HCT116 (cell line): ENCODE measurements around the gene GALNT18. TPM values are rescaled to one million over a fixed set of nuclear protein-coding genes. Genes with fewer than 3 reads are reported as not detected.

Experiments used
- ATAC-seq: fragments of 200-7000 bp; cut with Tn5 transposase; 2 replicates; pipeline ENCODE4 v1.9.1; 2020; ENCODE audit warnings: mild to moderate bottlenecking, moderate library complexity
- BruUV-seq: library from RNA; stranded (reverse); fragments of 400-500 nt; replicated peaks from 2 replicates; lab custom pipeline; 2021; lab: Mats Ljungman, UMichigan
- CTCF ChIA-PET: fragments of 300-600 bp; sonication (Branson Sonifier 250); formaldehyde crosslinking; loops from one replicate; lab custom pipeline; 2021; ENCODE audit warnings: antibody characterized with exemption; lab: Charles Lee
- POLR2A ChIA-PET: fragments of 300-600, 350-600 bp; sonication (Branson Sonifier 250); formaldehyde crosslinking; loops from one replicate; lab custom pipeline; 2021; ENCODE audit warnings: antibody characterized with exemption; lab: Charles Lee
- RAD21 ChIA-PET, 2 experiments: fragments of 300-600 bp; sonication (Branson Sonifier 250); formaldehyde crosslinking; loops; one replicate each; lab custom pipeline; 2023; ENCODE audit warnings: low total read pairs in 2 of 2; ENCODE audit not compliant: uncharacterized antibody in 2 of 2, unreplicated experiment in 2 of 2, low non-redundant PET in 1 of 2; lab: Charles Lee
- DNase-seq: peaks from one replicate; pipeline ENCODE4 v3.0.0-alpha.2; 2010; ENCODE audit warnings: low read depth, low spot score
- H2AFZ ChIP-seq: fragments of 200-600 bp; shearing (Covaris generic), sonication (generic); 2 replicates; pipeline ENCODE4 v1.6.1; 2017; ENCODE audit warnings: low read depth, mixed run types, mixed read lengths, antibody characterized with exemption, low read length; ENCODE audit not compliant: poor library complexity, severe bottlenecking
- H3K27ac ChIP-seq: 2 replicates; pipeline ENCODE4 v1.5.1; 2012; ENCODE audit warnings: low read depth, low read length
- H3K27me3 ChIP-seq: fragments of 200-600 bp; sonication (generic); 2 replicates; pipeline ENCODE4 v1.6.1; 2016; ENCODE audit warnings: mixed run types, low read length, mixed read lengths; ENCODE audit not compliant: insufficient read depth
- H3K36me3 ChIP-seq, 2 experiments: fragments of 200-500 bp in 1 of 2; fragments of 200-600 bp in 1 of 2; sonication (Bioruptor generic) in 1 of 2; sonication (generic) in 1 of 2; 2 replicates each; pipeline versions ENCODE4 v1.5.1 to v1.6.1; 2014 to 2016; ENCODE audit warnings: low read length in 2 of 2, inconsistent platforms in 1 of 2, mixed read lengths in 1 of 2, mixed run types in 1 of 2; ENCODE audit not compliant: insufficient read depth in 2 of 2, control insufficient read depth in 1 of 2
- H3K4me1 ChIP-seq, 2 experiments: fragments of 200-600 bp in 1 of 2; sonication (generic) in 1 of 2; 2 replicates each; pipeline versions ENCODE4 v1.5.1 to v1.6.1; 2012 to 2017; ENCODE audit warnings: low read length in 2 of 2, inconsistent platforms in 1 of 2, mild to moderate bottlenecking in 1 of 2, mixed read lengths in 1 of 2, mixed run types in 1 of 2, moderate library complexity in 1 of 2; ENCODE audit not compliant: insufficient read depth in 2 of 2, control insufficient read depth in 1 of 2
- H3K4me2 ChIP-seq: fragments of 200-600 bp; sonication (generic); 2 replicates; pipeline ENCODE4 v1.6.1; 2017; ENCODE audit warnings: mixed run types, low read length, mixed read lengths
- H3K4me3 ChIP-seq, 2 experiments: fragments of 200-600 bp in 1 of 2; sonication (generic) in 1 of 2; replicated peaks in 1 of 2; 2 replicates each; pipeline ENCODE4 v1.5.1; 2011 to 2016; ENCODE audit warnings: low read length in 2 of 2, control low read depth in 1 of 2, low read depth in 1 of 2, mild to moderate bottlenecking in 1 of 2, mixed read lengths in 1 of 2, mixed run types in 1 of 2
- H3K79me2 ChIP-seq: fragments of 200-600 bp; sonication (generic); 2 replicates; pipeline ENCODE4 v1.6.1; 2017; ENCODE audit warnings: mild to moderate bottlenecking, mixed run types, low read length, moderate library complexity, mixed read lengths; ENCODE audit not compliant: insufficient read depth
- H3K9ac ChIP-seq: fragments of 200-600 bp; sonication (generic); 2 replicates; pipeline ENCODE4 v1.6.1; 2016; ENCODE audit warnings: low read length, mixed read lengths
- H3K9me2 ChIP-seq: fragments of 200-600 bp; sonication (generic), shearing (Covaris generic); 2 replicates; pipeline ENCODE4 v1.6.1; 2017; ENCODE audit warnings: mixed run types, mild to moderate bottlenecking, moderate library complexity; ENCODE audit not compliant: insufficient read depth
- H3K9me3 ChIP-seq, 2 experiments: fragments of 200-500 bp in 1 of 2; fragments of 200-600 bp in 1 of 2; sonication (Bioruptor generic) in 1 of 2; sonication (generic) in 1 of 2; 2 replicates each; pipeline ENCODE4 v1.6.1; 2014 to 2017; ENCODE audit warnings: low read length in 2 of 2, mixed read lengths in 2 of 2, inconsistent platforms in 1 of 2, low read depth in 1 of 2, mild to moderate bottlenecking in 1 of 2, mixed run types in 1 of 2, moderate library complexity in 1 of 2; ENCODE audit not compliant: control insufficient read depth in 1 of 2, insufficient read depth in 1 of 2
- H4K20me1 ChIP-seq: fragments of 200-600 bp; sonication (generic), shearing (Covaris generic); 2 replicates; pipeline ENCODE4 v1.6.1; 2017; ENCODE audit warnings: mixed run types, mild to moderate bottlenecking, moderate library complexity; ENCODE audit not compliant: insufficient read depth
- ATF3 ChIP-seq: IDR thresholded peaks from 2 replicates; pipeline ENCODE4 v1.6.1; 2012
- CBX3 ChIP-seq: IDR thresholded peaks from 2 replicates; pipeline ENCODE4 v1.6.1; 2012; ENCODE audit warnings: low read depth
- CEBPB ChIP-seq: IDR thresholded peaks from 2 replicates; pipeline ENCODE4 v1.6.1; 2012; ENCODE audit warnings: low read depth
- CTCF ChIP-seq, 3 experiments: fragments of 200-600 bp in 1 of 3; sonication (generic) in 1 of 3; IDR thresholded peaks in 2 of 3; conservative IDR thresholded peaks in 1 of 3; 2 replicates each; pipeline ENCODE4 v1.5.1; 2012 to 2017; ENCODE audit warnings: low read depth in 2 of 3, low read length in 2 of 3, antibody characterized with exemption in 1 of 3, borderline replicate concordance in 1 of 3, control low read depth in 1 of 3, mild to moderate bottlenecking in 1 of 3, mixed read lengths in 1 of 3, mixed run types in 1 of 3, moderate library complexity in 1 of 3; ENCODE audit not compliant: insufficient read depth in 1 of 3
- ELF1 ChIP-seq: IDR thresholded peaks from 2 replicates; pipeline ENCODE4 v1.6.1; 2012; ENCODE audit warnings: low read depth, borderline replicate concordance
- EZH2 ChIP-seq: fragments of 200-600 bp; sonication (generic); IDR thresholded peaks from 2 replicates; pipeline ENCODE4 v1.6.1; 2017; ENCODE audit warnings: antibody characterized with exemption, mixed run types
- EZH2phosphoT487 ChIP-seq: fragments of 200-600 bp; IDR thresholded peaks from 2 replicates; pipeline ENCODE4 v1.6.1; 2018; ENCODE audit warnings: antibody characterized with exemption, borderline replicate concordance
- FOSL1 ChIP-seq: IDR thresholded peaks from 2 replicates; pipeline ENCODE4 v1.6.1; 2012; ENCODE audit warnings: low read depth
- JUND ChIP-seq: IDR thresholded peaks from 2 replicates; pipeline ENCODE4 v1.6.1; 2012
- MAX ChIP-seq: IDR thresholded peaks from 2 replicates; pipeline ENCODE4 v1.6.1; 2012
- POLR2A ChIP-seq: IDR thresholded peaks from 2 replicates; pipeline ENCODE4 v1.7.0; 2011; ENCODE audit warnings: borderline replicate concordance; ENCODE audit not compliant: insufficient read depth, insufficient read length; ENCODE audit errors: extremely low read depth
- POLR2AphosphoS5 ChIP-seq: IDR thresholded peaks from 2 replicates; pipeline ENCODE4 v1.6.1; 2011; ENCODE audit warnings: mild to moderate bottlenecking, low read depth, low read length, moderate library complexity
- RAD21 ChIP-seq: IDR thresholded peaks from 2 replicates; pipeline ENCODE4 v1.6.1; 2012; ENCODE audit warnings: low read depth, mild to moderate bottlenecking
- SIN3A ChIP-seq: IDR thresholded peaks from 2 replicates; pipeline ENCODE4 v1.6.1; 2012; ENCODE audit warnings: low read depth
- SRF ChIP-seq: IDR thresholded peaks from 2 replicates; pipeline ENCODE4 v1.6.1; 2012; ENCODE audit warnings: low read depth
- TCF7L2 ChIP-seq: IDR thresholded peaks from 2 replicates; pipeline ENCODE4 v1.7.0; 2011; ENCODE audit warnings: borderline replicate concordance, inconsistent platforms; ENCODE audit not compliant: insufficient read depth, insufficient read length; ENCODE audit errors: extremely low read depth
- YY1 ChIP-seq: IDR thresholded peaks from 2 replicates; pipeline ENCODE4 v1.6.1; 2011; ENCODE audit warnings: low read length, low read depth, moderate library complexity, mild to moderate bottlenecking; ENCODE audit not compliant: insufficient replicate concordance; ENCODE audit errors: extremely low read depth
- ZBTB33 ChIP-seq: IDR thresholded peaks from 2 replicates; pipeline ENCODE4 v1.6.1; 2011; ENCODE audit warnings: mild to moderate bottlenecking, low read length, moderate library complexity; ENCODE audit not compliant: insufficient replicate concordance; ENCODE audit errors: extremely low read depth
- ZNF274 ChIP-seq: fragments of 200-500 bp; sonication (Bioruptor generic); IDR thresholded peaks from 2 replicates; pipeline ENCODE4 v1.6.1; 2014; ENCODE audit warnings: mild to moderate bottlenecking, low read depth, low read length, inconsistent platforms
- intact Hi-C: fragments of 100-400 bp; cut with micrococcal nuclease; formaldehyde crosslinking; loops from 2 replicates; pipeline ENCODE4 v1.10.0; 2022
- total RNA-seq: library from RNA; stranded (reverse); gene quantifications from one replicate; pipeline ENCODE4 v1.2.1, GENCODE V29; 2021; ENCODE audit not compliant: unreplicated experiment

The GALNT18 gene
- total RNA-seq, 1 experiment from 2014 or later: 19.9 TPM

GRCh38 chr11:11415901-11416300, 205.9 kb downstream of the GALNT18 start:
- no peak for TF ChIP-seq RAD21
- TF ChIP-seq EZH2: no peak
- no peak for TF ChIP-seq POLR2AphosphoS5
- no peak for TF ChIP-seq TCF7L2
- no peak for TF ChIP-seq POLR2A
- no peak for TF ChIP-seq ZBTB33
- TF ChIP-seq CBX3: no peak
- TF ChIP-seq CTCF (IDR thresholded peaks at IDR 0.05 in 2 of 3, conservative IDR thresholded peaks at IDR 0.05 in 1 of 3; ENCODE audit: borderline replicate concordance in 1 of 3, insufficient read depth in 1 of 3, low read depth in 2 of 3, low read length in 2 of 3): no peak
- TF ChIP-seq YY1: no peak
- no peak for TF ChIP-seq EZH2phosphoT487
- no peak for TF ChIP-seq JUND
- TF ChIP-seq CEBPB: no peak
- no peak for TF ChIP-seq FOSL1
- TF ChIP-seq MAX: no peak
- TF ChIP-seq SRF: no peak
- TF ChIP-seq ATF3: no peak
- no peak for TF ChIP-seq SIN3A
- TF ChIP-seq ZNF274: no peak
- no peak for TF ChIP-seq ELF1
- no TSS peak for BruUV-seq
- Histone ChIP-seq H3K4me3 (no peak overlapping the region), H3K27me3 (no peaks in the 10 kb centered on the region), H3K9me3 (no peaks in the 10 kb centered on the region), H3K4me2 (no peak overlapping the region), H3K4me1 (peaks cover 0 to 15% of the 10 kb centered on the region in 2 experiments; a peak in 2 of 4 replicates), H3K27ac (no peak overlapping the region), H3K79me2 (no peaks in the 10 kb centered on the region), H4K20me1 (no peaks in the 10 kb centered on the region), H3K9ac (no peak overlapping the region), H3K36me3 (no peaks in the 10 kb centered on the region), H3K9me2 (no peaks in the 10 kb centered on the region), H2AFZ (no peak overlapping the region)
- ChIA-PET CTCF (no interaction called here), RAD21 (no interaction called here), POLR2A (no interaction called here)
- ATAC-seq (no peak), DNase-seq (no peak)
- intact Hi-C loops: no loop called here
